GM12878 (cell line): ENCODE measurements around the gene SSH2. TPM values are rescaled to one million over a fixed set of nuclear protein-coding genes. Genes with fewer than 3 reads are reported as not detected.

Experiments used
- CBX5 ChIP-seq: sonication (generic); IDR thresholded peaks from 2 replicates; pipeline ENCODE4 v1.6.1; 2016; ENCODE audit warnings: low read depth, moderate library complexity, mild to moderate bottlenecking, inconsistent platforms
- GABPA ChIP-seq: IDR thresholded peaks from 2 replicates; pipeline ENCODE4 v1.6.1; 2014; ENCODE audit warnings: antibody characterized with exemption, low read depth, mild to moderate bottlenecking, inconsistent platforms
- KLF5 ChIP-seq: fragments of 450-650 bp; IDR thresholded peaks from 2 replicates; pipeline ENCODE4 v1.6.1; 2014; ENCODE audit warnings: mild to moderate bottlenecking; ENCODE audit not compliant: partially characterized antibody
- POLR2AphosphoS5 ChIP-seq: IDR thresholded peaks from 2 replicates; pipeline ENCODE4 v1.6.1; 2011; ENCODE audit warnings: mild to moderate bottlenecking, low read length, inconsistent platforms
- SMARCA5 ChIP-seq: fragments of 450-650 bp; IDR thresholded peaks from 2 replicates; pipeline ENCODE4 v1.6.1; 2017; ENCODE audit warnings: mild to moderate bottlenecking
- SREBF1 ChIP-seq: IDR thresholded peaks from 2 replicates; pipeline ENCODE4 v1.6.1; 2012; ENCODE audit warnings: mild to moderate bottlenecking, low read length
- SUZ12 ChIP-seq: fragments of 200-600 bp; sonication (generic); IDR thresholded peaks from one replicate; pipeline ENCODE4 v1.6.1; 2018; ENCODE audit warnings: antibody characterized with exemption, mild to moderate bottlenecking; ENCODE audit not compliant: unreplicated experiment
- polyA plus RNA-seq, 11 experiments: library from polyadenylated mRNA; depleted of rRNA in 4 of 11; unstranded in 6 of 11; stranded (reverse) in 5 of 11; fragments of >200 nt; fragmentation: Nextera tagmentation in 4 of 11; fragmentation: Illumina TruSeq in 1 of 11; extraction: Ambion mirVana in 4 of 11; extraction: Trizol in 1 of 11; gene quantifications; 1 replicate in 1 of 11; 2 replicates in 10 of 11; pipeline versions ENCODE4 v1.2.1 to v1.2.3, GENCODE V29; 2011 to 2016; ENCODE audit warnings: inconsistent platforms in 2 of 11, missing spikeins in 2 of 11, low read depth in 1 of 11
- total RNA-seq, 4 experiments: library from RNA; depleted of rRNA in 3 of 4; stranded (reverse); fragments of >200 nt in 3 of 4; fragmentation: Illumina TruSeq in 1 of 4; extraction: Trizol in 1 of 4; gene quantifications; 2 replicates each; pipeline versions ENCODE4 v1.2.1 to v1.2.3, GENCODE V29; 2013 to 2021
- TF ChIP-seq, protein P1 (sequence below): fragments of 450-650 bp; formaldehyde crosslinking; IDR thresholded peaks from 2 replicates; pipeline ENCODE4 v1.5.0; 2022; ENCODE audit warnings: mild to moderate bottlenecking, missing genetic modification characterization

SSH2 gene
- total and polyA plus RNA-seq, 10 of the 15 experiments (the other 5 are each of a cell fraction or from before 2014, with no cell fraction given): 9.3 to 65.9 (median 34.0) TPM

DNA sequence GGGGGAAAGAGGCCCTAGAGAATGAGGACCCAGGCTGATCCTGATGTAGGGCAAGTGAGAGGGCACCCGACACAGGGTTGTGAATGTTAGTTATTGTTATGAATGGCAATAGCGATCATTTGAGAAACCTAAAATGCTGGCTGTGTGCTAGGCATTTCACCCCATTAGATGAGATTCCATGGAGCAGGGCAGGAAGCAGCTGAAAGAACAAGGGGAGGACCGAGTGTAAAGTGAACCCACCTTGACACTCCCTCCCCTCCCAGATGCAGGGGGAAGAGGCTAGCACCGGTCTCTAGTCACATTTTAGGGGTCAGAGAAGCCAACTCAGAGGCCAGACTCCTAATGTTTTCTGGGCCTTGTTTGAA, 306.8 kb downstream of the SSH2 start (continued):
- TF ChIP-seq POLR2AphosphoS5 (no peak), SUZ12 (no peak), SREBF1 (no peak), SMARCA5 (no peak), GABPA (no peak), CBX5 (no peak), KLF5 (no peak)
- TF ChIP-seq, protein P1, sequence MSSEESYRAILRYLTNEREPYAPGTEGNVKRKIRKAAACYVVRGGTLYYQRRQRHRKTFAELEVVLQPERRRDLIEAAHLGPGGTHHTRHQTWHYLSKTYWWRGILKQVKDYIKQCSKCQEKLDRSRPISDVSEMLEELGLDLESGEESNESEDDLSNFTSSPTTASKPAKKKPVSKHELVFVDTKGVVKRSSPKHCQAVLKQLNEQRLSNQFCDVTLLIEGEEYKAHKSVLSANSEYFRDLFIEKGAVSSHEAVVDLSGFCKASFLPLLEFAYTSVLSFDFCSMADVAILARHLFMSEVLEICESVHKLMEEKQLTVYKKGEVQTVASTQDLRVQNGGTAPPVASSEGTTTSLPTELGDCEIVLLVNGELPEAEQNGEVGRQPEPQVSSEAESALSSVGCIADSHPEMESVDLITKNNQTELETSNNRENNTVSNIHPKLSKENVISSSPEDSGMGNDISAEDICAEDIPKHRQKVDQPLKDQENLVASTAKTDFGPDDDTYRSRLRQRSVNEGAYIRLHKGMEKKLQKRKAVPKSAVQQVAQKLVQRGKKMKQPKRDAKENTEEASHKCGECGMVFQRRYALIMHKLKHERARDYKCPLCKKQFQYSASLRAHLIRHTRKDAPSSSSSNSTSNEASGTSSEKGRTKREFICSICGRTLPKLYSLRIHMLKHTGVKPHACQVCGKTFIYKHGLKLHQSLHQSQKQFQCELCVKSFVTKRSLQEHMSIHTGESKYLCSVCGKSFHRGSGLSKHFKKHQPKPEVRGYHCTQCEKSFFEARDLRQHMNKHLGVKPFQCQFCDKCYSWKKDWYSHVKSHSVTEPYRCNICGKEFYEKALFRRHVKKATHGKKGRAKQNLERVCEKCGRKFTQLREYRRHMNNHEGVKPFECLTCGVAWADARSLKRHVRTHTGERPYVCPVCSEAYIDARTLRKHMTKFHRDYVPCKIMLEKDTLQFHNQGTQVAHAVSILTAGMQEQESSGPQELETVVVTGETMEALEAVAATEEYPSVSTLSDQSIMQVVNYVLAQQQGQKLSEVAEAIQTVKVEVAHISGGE (CRISPR knock-in tag): no peak
